ENCODE results near the gene H6PD. TPM values are rescaled to one million over a fixed set of nuclear protein-coding genes. Genes with fewer than 3 reads are reported as not detected.

H6PD gene
- total RNA-seq, 2 donors from 2014 or later, result 56.0 to 59.6 TPM

- intact Hi-C loops (cut with DNase I), result no loop called here
- DNase-seq (ENCODE audit: low spot score), result no peak
Observed at GRCh38 chr1:9235560-9235959, 986 bp downstream of the H6PD start.

DNA sequence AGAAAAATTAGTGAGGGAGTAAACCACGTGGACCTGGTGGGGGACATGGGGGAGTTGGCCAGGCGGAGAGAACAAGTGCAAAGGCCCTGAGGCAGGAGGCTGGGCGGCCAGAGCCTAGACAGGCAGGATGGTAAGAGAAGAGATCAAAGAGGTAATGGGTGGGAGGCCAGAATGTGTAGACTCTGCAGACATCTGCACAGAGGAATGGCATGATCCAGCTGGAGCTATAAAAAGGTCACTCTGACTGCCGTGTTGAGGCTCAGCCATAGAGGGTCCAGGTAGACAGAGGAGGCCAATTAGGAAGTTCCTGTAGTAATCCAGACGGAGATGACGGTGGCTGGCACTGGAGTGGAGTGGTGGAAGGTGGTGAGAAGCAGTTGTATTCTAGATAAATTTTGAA, 3.6 kb downstream of the H6PD start:
- intact Hi-C loops (cut with DNase I), result no loop called here
- no peak for DNase-seq (ENCODE audit: low spot score)

DNA sequence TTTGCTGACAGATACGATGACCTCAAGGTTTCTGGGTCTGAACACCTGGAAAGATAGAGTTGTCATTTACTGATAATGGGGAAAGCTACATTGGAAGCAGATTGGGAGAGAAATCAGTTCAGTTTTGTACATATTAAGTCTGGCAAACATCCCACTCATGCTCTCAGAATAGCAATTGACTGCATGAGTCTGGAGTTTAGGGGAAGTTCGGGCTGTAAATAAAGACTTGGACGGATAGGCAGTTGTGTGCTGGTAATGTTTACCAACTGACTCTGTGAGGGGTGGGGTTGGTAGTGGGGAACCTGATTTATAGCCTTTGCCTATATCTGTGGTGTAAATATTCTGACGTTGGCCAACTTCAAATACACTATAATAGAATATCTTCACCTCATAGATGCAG, 4.0 kb downstream of the H6PD start:
- DNase-seq (ENCODE audit: low spot score), result no peak
- intact Hi-C loops (cut with DNase I), result no loop called here

DNA sequence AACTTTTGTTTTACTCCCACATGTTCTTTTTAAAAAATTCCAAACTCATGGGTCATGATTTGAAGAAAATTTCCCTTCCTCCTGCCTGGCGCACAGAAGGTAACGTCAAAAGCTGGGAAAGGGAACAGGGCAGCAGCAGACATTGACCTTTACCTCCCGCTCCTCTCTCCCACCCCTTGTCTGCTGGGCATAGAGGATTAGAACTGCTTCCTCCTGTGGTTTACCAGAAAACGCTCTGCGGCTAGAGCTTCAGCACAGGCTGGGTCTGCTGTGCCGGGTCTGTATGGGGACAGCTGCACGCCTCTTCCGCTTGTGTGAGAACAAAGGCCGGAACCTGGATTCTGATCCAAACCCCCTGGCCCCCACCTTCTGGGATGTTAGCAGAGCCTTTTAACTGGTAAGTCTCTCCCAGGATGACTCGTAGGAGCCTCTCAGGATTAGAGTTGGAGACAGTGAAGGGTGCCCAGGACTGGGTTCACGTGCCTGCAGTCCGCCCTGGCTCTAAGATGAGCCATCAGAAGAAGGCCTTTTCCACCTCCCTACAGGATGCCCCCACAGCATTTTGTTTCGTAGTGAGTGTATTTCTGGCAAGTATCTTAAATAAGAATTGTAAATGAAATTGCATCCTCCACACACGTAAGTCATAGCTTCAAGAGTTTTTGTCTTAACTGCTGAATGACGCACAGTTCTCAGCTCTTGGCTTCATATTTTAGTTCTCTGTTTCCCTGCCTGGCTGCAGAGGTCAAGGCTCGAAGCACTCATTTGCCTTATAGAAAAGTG, 5.2 kb downstream of the H6PD start:
- intact Hi-C loops (cut with DNase I), result no loop called here

DNA sequence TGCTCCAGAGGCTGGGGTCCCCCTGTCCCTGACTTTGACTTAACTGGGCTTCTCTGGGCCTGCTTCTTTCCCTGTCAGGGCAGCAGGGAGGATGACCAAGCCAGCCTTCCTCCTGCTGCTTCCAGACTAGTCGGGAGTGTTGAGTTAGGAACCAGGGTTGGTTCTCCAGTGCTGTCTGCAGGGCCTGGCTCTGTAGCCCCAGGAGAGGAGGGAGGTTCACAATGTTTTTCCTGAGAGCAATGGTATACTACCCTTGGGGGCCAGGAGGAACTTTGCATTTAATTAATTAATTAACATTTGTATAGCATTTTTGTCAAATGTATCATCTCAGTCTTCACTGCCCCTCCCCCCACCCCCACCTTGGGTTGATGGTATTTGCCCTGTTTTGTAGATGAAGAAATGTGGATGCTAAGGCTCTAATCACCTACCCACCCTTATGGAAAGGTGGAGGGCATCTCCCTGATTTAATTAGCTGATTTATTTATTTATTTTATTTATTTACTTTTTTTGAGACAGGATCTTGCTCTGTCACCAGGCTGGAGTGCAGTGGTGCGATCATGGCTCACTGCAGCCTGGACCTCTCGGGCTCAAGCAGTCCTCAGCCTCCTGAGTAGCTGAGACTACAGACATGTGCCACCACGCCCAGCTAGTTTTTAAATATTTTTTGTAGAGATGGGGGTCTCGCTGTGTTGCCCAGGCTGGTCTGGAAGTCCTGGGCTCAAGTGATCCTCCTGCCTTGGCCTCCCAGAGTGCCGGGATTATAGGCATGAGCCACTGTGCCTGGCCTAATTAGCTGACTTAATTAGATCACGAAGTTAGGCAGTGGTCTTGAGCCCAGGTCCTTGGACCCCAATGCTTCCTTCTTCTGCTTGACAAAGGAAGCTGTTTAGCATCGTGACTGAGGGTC, 6.6 kb downstream of the H6PD start:
- no peak for DNase-seq (ENCODE audit: low spot score)
- intact Hi-C loops (cut with DNase I), result no loop called here

More for the DNA sequence above, 5.2 kb downstream of the H6PD start:
- DNase-seq (ENCODE audit: low spot score), result peak; percentile 88

- DNase-seq (ENCODE audit: low spot score), result no peak
Observed at GRCh38 chr1:9241891-9242290, 7.3 kb downstream of the H6PD start.

DNA sequence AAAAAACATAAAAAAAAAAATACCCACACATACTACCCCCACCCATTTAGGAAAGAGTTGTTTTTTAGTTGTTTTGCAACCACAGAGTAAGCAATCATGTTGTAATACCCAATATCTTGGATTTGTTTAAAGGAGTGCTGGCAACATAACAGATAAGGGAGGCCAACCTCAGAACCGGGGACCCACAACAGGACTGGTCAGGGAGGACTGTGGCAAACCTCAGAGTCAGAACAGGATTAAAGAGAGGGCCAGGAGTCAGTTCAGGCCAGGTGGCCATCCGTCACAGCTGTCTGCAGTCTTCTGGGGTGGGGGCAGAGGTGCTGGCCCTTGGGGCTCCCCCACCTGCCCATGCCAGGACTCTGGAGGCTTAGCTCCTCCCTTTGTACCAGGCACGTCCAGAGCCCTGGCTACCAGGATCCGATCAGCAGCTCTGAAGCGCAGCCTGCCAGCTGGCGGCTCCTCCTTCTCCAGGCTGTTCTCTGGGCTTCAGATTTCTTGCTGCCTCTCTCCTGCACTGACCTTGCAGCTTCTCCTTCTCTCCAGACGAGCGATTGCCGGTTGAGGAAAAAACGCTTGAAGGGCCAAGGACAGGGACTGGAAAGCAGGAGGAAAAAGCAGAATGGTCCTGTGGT, 7.9 kb downstream of the H6PD start:
- peak; percentile 88 for DNase-seq (ENCODE audit: low spot score)
- intact Hi-C loops (cut with DNase I), result no loop called here

More at GRCh38 chr1:9241891-9242290, 7.3 kb downstream of the H6PD start:
- intact Hi-C loops (cut with DNase I), result no loop called here

DNA sequence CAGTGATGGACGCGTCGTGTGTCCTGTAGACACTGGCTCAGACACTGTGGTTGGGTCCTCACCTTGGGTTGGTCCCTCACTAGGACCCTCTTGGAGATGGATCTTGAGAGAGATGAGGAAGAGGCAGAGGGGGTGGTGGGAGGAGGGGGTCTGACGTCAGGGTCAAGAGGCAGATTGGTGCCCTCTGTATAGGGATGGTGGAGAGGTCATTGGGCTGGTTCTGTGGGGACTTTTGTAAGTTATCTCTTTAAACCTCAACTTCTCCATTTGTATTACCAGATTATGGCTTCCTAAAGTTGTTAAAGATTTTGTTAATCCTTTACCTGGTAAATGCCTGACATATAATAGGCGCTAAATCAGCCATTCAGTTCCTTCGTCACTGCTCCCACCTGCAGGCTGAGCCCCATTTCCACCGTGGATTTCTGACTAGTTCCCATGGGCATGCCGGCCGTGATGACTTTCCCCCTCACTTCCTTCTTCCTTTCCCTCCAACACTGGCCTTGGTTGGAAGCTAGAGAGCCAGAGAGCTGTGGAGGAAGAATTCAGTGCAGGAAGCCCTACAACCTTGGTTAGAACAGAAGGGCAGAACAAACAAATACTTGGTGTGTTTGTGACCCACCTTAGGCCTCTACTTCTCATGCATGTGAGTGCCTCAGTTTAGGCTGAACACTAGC, 8.6 kb downstream of the H6PD start:
- no peak for DNase-seq (ENCODE audit: low spot score)
- intact Hi-C loops (cut with DNase I), result no loop called here

DNA sequence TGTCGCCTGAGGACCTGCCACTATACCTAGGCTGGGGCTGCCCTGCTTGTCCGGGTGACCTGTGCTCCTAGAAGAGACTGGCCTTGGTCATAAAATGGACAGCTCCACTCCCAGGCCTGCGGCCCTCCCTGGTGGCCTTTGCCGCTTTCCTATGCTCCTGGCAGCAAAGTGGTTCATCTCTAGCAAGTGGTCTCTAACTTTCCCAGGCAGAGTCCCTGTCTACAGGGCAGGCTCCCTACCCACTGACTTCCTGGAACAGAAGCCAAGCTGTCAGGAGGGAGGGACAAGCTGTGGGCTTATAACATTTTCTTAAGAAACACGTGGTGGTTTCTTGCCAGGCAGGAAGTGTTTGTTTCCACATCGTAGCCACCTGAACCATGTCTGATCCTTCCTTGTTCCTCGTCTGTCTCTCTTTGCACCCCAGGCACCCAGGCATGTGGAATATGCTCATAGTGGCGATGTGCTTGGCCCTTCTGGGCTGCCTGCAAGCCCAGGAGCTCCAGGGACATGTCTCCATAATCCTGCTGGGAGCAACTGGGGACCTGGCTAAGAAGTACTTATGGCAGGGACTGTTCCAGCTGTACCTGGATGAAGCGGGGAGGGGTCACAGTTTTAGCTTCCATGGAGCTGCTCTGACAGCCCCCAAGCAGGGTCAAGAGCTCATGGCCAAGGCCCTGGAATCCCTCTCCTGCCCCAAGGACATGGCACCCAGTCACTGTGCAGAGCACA, 10.1 kb downstream of the H6PD start:
- intact Hi-C loops (cut with DNase I), result no loop called here
- no peak for DNase-seq (ENCODE audit: low spot score)

DNA sequence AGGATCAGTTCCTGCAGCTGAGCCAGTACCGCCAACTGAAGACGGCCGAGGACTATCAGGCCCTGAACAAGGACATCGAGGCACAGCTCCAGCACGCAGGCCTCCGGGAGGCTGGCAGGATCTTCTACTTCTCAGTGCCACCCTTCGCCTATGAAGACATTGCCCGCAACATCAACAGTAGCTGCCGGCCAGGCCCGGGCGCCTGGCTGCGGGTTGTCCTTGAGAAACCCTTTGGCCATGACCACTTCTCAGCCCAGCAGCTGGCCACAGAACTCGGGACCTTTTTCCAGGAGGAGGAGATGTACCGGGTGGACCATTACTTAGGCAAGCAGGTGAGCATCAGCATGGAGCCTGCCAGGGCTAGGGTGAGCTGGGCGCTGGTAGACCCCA, 10.7 kb downstream of the H6PD start:
- DNase-seq (ENCODE audit: low spot score), result no peak
- intact Hi-C loops (cut with DNase I), result no loop called here

GRCh38 chr1:9245661-9246060, 11.1 kb downstream of the H6PD start:
- intact Hi-C loops (cut with DNase I), result no loop called here
- DNase-seq (ENCODE audit: low spot score), result no peak

GRCh38 chr1:9246215-9246614, 11.6 kb downstream of the H6PD start:
- intact Hi-C loops (cut with DNase I), result no loop called here
- DNase-seq (ENCODE audit: low spot score), result no peak

- intact Hi-C loops (cut with DNase I), result no loop called here
- DNase-seq (ENCODE audit: low spot score), result no peak
Observed at GRCh38 chr1:9246841-9247785, 12.5 kb downstream of the H6PD start.

GRCh38 chr1:9247894-9248293, 13.3 kb downstream of the H6PD start:
- DNase-seq (ENCODE audit: low spot score), result no peak
- intact Hi-C loops (cut with DNase I), result no loop called here

- DNase-seq (ENCODE audit: low spot score), result no peak
- intact Hi-C loops (cut with DNase I), result no loop called here
Observed at GRCh38 chr1:9248341-9249262, 14.0 kb downstream of the H6PD start.

- intact Hi-C loops (cut with DNase I), result no loop called here
- DNase-seq (ENCODE audit: low spot score), result no peak
Observed at GRCh38 chr1:9249263-9249533, 14.6 kb downstream of the H6PD start.

Measured in posterior vena cava (tissue), 2 donors.